Ureter (tissue), 1 donor: ENCODE measurements around the gene TNNI2. TPM values are rescaled to one million over a fixed set of nuclear protein-coding genes. Genes with fewer than 3 reads are reported as not detected.
A peak's percentile ranks its signal among the peaks of the same experiment; 100 is the strongest.
"Not testable (repeated sequence)": the region's sequence is repeated elsewhere in the genome, so short reads cannot be mapped to it uniquely, and the experiment has no call there.

Experiments
- DNase-seq: peaks from one replicate; pipeline ENCODE4 v3.0.0-alpha.2; 2020; ENCODE audit warnings: low spot score
- total RNA-seq: library from RNA; stranded (reverse); gene quantifications from one replicate; pipeline ENCODE4 v1.2.4, GENCODE V29; 2023
- donor health status: DM: yes; HTN: yes; CAD: no.

TNNI2 gene
- total RNA-seq, 1 donor from 2014 or later: 45.0 TPM

DNA sequence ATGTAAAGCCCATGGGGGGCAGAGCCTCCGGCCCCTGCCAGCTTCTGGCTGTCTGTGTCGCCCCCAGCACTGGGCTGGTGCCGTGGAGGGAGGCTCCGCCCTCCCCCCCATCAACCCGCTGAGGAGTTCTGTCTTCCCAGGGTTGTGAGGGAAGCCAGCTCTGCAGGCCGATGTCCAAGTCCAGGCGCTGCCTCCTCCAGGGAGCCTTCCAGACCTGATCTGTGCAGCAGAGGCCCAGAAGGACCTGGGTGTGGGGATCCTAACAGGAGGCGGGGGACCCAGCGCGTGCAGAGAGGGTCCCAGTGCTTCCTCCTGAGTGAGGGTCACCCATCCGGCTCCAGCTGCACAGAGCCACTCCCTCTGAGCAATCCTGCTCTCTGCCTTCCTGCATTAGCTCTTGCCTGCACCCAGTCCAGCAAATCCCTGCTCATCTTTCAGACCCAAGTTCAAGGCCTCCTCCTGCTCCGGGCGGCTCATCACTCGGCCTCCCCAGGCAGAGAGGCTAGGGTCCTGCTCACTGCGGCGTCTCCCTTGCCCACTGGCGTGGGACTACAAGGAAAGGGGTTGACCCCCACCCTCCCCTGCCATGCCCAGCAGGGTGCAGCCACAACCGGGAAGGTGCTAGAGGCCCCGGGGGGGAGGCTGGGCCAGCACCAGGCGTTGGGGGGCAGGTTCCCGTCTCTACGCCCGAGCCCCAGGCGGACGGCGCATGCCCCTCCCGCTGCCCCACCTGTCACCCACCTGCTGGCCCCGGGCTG is 36.5 kb downstream of the TNNI2 start:
- no peak for DNase-seq

DNA sequence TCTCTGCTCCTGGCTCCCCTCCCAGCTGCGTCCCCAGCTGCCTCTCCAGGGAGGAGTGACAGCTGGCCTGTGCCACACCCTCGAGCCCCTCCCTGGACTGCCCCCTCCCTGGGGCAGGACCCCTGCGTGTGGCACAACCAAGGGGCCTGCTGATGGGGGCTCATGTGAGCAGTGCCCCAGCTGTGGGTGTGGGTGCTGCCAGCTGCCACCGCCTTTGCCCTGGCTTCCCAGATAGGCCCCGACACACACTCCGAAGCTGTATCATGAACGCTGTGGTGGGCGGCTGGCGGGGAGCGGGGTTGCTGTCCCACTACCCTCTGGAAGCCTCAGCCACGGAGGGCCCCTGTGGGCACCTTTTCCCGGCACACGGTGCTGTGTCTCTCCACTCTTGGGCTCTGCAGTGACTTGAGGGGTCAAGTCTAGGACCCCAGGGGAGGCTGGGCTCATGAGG is 37.1 kb downstream of the TNNI2 start:
- not testable (repeated sequence) for DNase-seq

DNA sequence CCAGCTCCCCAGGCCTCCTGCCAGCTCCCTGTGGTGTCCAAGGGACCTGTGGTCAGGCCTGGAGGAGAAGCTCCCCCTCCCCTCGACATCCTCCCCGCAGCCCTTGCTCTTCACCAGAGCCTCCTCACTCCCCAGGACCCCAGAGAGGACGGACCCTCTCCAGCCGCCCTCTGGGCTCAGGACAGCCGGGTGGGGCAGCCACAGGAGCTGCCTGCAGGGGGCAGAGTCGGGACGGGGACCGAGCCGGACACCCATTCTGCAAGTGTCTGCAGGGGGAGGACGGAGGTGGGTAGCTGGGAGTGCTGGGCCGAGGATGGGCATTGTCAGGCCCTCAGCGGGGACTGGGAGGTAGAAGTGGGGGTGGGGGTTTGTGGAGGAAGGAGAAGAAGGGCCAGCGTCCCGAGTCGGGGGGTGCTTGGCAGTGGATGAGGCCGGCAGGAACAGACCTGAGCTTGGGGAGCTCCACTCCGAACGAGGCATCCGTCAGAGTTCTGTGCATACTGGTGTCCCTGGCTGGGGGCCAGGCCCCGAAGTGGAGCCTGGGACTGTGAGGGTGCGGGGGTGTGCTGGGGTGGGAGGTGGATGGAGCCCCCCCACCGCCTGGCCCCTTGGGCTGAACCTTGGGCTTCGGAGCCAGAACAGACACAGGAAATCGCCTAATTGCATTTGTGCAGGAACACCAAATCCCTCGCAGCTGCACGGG is 37.7 kb downstream of the TNNI2 start:
- no peak for DNase-seq

DNA sequence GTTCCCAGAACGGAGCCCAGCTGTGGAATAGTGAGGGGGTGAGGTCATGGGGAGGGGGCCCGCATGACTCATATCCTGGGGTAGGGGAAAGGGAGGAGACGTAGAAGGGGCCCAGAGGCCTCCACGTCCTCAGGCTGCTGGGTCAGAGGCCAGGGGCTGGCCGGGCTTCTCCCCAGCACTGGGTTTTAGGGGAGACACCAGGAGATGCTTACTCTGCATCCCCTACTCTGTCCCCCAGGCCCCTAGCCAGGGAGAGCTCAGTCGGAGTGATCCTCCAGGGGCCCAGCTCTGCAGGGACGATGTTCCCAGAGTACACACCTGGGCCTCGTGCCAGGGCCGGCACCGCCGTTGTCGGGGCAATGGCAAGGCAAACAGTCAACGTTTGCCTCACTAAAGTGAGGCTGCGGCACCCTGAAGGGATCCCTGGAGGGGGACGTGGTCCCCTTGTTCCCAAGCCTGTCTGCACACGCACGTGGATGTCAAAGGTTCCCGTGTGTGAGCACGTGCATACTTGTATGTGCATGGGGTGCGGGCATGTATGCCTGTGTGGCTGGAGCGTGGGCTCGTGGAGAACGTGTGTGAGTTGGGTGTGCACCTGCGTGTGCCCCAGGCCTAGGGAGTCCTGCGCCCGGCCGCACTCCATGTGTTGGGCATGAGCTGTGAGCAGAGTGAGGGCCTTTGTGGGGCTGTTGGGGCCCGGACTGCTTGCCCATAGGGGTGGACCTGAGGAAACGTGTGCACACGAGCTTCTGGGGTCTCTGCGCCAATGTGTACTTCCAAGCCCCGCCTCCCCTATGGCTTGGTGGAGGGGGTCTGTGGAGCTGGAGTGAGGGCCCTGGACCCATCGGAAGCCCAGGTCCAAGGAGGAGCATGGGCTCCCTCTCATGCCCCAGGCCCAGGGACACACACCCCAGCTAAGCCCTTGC is 38.7 kb downstream of the TNNI2 start:
- no peak for DNase-seq

DNA sequence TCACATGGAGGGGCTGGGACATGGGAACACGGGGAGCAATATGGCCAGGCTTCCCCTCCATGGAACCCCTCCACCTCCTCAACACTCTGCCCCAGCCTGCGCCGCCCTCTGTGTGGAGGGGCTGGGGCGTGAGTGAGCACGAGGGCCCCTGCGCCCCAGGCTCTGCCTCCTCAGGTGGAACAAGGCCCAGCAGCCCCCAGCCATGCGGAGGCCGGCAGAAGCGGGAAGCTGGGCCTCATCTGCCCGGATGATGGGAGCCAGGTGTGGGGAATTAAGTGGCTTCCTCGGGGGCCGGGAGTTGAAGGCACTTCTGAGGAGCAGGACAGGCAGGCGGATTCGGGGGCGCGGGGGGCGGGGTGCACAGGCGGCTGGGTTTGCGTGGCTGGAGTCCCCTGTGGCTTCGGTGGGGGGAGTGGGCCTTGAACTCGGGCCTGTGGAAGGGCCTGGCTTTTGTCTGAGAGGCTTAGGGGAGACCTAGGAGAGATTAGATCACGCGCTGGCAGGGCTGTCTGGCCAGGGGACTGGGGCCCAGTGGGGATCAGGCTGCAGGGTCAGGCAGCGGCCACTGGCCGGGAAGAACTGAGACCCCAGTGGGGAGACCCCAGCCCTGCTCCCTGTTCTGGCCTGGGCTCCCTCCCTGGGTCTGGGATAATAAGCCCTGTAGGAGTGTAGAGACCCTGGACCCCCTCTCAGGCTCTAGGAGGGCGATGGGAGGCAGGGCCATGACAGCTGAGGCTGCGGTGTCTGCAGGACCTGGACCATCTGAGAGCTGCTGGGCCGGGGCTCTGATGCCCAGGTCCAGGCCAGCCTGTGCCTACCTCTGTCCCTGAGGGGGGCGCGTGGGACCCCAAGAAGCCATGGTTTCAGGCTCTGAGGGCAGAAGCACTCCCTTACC is 39.6 kb downstream of the TNNI2 start:
- DNase-seq: no peak

DNA sequence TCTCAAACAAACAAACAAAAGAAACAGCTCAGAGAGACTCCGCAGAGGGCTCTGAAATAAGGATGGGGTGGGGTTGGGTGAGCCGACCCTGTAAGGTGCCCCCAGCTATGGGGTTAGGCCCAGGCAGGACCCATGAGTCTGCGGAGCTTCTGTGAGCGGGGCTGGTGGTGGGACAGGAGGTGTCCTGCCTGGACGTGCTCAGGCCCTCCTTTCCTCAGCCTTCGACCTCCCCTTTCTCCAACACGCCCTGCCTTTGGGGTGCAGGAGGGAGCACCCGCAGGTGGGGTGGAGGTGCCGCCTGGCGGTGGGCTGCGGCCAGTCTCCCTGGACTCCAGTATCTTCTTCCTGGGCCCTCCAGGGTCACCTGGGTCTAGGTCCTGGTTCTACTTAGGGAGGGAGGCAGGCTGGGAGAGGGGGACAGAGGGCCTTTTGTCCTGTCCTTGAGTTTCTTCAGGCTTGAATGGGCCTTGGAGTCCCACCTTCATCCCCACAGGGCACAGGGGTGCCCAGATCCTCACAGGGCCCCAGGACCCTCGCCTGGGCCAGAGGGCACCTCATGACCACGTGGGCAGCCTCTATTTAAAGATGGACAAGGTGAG is 40.7 kb downstream of the TNNI2 start:
- DNase-seq: no peak

DNA sequence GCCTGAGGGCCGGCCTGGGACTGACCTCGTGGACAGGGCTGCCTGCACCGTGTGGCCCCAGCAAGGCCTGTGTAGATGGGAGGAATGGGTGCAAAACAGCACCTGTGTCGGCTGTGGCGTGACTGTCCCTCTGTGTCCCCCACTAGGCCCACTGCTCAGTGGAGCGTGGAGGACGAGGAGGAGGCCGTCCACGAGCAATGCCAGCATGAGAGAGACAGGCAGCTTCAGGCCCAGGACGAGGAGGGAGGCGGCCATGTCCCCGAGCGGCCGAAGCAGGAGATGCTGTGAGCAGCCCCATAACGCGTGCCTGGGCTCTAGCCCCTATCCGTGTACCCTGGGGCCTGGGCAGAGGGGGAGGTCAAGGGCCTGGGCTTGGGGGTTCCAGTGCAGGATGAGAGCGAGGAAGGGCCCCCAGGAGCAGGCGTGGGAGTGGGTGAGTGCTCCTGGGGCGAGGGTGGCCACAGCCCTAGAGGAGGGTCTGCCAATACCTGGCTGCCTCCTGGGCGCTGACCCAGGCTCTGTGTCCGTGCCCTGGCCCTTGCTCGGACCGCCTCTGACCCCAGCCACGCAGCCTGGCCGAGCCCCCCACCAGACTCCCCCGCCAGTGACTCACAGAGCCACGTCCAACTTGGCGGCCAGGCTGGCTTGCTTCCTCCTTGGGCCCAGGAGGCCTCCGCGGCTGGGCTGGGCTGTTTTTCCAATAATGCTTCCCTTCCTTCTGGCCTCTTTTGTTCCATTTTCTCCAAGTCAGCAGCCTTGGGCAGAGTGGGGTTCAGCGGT is 41.4 kb downstream of the TNNI2 start:
- peak; percentile 76 for DNase-seq

DNA sequence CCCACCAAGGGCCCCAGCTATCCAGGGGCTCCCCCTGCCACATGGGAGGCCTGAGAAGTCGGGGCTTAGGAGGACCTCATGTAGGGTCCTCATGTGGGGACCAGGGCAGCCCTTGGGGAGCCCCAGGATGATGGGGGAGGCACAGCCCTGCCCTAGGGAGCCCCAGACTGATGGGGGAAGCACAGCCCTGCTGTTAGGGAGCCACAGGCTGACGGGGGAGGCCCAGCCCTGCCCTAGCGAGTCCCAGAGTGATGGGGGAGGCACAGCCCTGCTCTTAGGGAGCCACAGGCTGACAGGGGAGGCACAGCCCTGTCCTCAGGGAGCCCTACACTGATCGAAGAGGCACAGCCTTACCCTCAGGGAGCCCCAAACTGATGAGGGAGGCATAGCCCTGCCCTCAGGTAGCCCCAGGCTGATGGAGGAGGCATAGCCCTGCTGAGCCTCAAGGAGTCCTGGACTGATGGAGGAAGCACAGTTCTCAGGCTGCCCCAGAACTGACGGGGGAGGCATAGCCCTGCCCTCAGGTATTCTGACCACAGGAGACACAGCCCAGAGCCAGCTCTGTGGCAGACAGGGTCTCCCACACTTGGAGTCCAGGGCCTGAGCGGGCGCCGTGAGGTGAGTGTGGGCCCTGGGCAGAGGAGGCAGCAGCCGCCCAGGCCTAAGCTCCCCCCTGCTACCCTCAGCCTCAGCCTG is 42.1 kb downstream of the TNNI2 start:
- DNase-seq: no peak

DNA sequence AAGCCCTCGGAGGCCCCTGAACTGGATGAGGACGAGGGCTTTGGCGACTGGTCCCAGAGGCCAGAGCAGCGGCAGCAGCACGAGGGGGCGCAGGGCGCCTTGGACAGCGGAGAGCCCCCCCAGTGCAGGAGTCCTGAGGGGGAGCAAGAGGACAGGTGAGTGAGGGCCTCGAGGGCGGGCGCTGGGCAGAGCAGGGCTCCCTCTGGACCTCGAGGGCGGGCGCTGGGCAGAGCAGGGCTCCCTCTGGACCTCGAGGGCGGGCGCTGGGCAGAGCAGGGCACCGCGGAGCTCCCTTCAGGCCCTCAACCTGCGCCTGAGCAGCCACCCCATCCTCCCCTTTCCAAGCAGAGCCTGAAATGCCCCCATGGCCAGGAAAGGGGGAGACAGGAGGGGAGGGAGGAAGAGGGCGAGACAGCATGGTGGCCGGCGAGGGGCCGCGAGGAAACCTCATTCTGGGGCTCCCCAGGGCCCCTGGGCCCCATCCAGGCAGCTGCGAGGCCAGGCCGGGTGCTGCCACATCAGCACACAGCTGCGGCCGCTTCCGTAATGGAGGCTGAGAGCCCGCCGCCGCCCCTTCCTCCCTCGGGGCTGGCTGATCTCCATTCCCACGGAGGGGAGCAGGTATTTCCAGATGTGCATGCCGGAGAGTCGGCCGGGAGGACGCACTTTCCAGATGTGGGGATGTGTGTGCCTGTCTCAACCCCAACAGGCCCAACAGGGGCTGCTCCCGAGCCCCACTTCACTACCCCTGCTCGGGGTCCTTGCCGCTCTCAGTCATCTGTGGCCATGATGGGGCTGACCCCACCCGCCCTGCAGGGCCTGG is 42.9 kb downstream of the TNNI2 start:
- peak; percentile 43 for DNase-seq

DNA sequence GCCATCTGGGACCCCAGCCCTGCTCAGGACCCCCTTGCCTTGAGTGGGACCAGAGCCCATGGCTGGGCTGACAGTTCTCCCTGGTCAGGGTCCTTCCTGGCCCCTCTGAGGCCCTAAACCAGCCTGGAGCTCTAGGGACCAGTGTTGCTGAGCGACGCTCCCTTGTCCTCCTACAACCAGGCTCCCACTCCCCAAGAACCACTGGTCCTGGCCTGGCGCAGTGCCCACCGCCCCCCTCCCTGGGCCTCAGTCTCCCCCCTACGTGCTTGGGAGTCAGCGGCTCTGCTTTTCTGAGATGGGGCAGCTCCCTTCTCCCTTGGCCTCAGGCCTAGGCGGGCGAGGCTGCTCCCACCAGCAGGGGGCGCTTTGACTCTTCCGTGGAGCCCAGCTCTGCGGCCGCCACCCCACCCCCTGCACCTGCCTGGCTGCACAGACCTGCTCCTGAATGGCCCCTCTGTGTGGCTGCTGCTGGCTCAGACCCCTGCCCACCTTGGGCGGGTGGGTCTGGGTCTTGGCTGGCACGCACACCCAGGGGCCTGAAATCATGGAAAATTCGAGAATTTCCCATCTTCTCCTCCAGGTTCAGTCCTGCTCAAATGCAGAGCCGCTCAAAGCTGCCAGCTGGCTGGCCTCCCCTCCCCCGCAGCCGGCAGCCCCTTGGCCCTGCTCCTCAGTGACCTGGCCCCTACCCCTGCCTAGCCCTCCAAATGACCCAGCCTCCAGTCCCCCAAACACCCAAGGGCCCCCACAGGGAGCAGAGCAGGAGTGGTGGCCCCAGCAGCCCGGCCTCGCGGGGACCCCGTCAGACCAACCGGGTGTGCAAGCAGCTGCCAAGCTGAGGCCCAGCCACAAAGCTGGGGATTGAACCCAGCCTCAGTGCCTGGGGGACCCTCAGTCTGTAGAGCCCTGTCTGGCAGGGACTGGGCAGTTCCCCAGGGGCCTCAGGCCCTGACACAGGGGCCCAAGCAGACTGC is 43.8 kb downstream of the TNNI2 start:
- DNase-seq: peak; percentile 87

DNA sequence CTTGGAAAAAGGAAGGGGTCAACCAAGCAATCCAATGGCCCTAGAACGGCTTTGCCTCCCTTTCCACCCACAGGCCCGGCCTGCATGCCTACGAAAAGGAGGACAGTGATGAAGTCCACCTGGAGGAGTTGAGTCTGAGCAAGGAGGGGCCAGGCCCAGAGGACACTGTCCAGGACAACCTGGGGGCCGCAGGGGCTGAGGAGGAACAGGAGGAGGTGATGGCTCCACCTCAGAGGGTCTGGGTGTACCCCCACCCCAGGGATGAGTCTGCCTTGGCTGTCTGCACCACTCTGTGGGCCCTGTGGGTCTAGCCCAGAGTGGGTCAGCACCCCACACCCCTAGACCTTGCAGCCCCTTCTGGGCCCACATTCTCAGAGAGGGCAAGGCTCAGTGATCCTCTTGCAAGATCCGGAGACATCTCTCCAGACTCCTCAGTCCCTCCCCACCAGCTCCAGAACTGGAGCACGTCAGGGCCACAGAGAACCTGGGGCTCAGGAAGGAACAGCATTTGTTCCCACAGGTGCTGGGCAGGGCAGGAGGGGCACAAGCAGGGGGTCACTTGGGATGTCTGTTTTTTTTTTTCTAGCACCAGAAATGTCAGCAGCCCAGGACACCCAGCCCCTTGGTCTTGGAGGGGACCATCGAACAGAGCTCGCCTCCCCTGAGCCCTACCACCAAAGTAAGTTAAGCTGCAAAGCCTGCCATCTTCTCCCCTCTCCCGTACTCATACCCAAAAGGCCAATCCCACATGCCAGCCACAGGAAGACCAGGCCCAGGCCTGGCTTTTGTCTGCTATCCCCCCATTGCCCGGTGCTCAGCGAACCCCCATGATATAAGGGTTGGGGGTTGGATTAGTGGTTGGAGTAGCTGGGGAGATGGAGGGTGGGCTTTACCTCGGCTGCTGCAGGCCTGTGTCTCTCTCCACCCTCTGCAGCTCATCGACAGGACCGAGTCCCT is 44.8 kb downstream of the TNNI2 start:
- no peak for DNase-seq

DNA sequence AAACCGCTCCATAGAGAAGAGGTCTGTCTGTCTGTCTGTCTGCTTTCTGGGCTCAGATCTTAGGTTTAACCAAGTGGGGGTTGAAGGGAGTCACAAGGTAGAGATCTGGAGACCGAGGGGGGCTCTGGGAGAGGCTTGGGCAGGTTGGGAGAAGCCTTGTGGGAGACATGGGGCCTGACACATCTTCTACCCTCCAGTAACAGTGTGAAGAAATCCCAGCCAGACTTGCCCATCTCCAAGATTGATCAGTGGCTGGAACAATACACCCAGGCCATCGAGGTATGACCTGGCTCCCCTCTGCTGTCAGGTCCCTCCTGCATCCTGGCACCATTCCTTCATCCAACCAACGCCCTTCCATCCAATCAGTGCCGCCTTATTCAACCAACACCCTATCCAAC is 45.5 kb downstream of the TNNI2 start:
- DNase-seq: no peak

DNA sequence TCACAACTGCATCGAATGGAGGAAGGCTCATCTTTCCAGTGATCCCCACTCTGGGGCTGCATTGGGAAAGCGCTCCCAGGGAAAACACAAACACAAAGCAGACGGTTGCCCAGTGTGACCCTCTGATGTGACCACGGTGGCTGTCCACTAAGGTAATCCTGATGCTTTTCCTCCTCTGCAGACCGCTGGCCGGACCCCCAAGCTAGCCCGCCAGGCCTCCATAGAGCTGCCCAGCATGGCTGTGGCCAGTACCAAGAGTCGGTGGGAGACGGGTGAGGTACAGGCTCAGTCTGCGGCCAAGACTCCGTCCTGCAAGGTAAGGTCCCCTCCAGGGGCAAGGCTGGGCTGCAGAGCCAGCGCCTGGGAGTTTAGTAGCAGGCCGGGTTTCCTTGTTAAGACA is 47.8 kb downstream of the TNNI2 start:
- not testable (repeated sequence) for DNase-seq

DNA sequence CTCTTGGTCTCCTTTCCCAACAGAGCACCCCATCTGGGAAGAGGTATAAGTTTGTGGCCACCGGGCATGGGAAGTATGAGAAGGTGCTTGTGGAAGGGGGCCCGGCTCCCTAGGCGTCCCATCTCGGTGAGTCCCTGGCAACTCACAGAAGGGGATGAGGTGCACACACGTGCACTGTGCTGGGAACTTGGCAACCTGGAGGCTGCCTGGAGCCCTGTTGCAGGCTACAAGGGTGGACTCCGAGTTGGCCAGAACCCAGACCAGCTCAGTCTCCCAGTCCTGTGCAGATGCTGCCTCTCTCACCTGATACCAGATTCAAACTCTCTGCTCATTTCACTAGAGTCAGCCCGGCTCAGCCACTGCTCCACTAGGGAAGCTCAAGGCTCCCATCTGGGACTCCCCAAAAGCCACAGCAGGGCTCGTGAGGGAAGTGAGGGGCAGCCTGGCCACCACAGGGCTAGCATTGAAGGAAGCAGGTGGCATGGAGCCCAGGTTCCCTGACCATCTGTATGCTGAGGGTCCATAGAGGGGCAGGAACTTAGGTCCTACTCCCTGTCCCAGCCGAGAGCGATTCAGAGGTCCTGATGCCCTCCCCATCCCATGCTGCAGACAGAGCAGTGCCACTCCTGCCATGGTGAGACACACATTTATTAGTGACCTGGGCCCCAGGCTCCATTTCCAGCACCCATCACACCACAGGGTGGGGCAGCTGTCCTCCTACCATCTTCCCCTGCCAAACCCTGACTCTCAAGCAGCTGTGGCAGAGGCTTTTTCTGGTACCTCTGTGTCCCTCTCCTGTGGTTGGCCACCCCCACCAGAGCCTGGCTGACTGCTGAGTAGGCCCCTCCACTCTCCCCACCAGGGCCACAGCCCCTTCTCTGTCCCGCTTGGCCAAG is 48.9 kb downstream of the TNNI2 start:
- no peak for DNase-seq

DNA sequence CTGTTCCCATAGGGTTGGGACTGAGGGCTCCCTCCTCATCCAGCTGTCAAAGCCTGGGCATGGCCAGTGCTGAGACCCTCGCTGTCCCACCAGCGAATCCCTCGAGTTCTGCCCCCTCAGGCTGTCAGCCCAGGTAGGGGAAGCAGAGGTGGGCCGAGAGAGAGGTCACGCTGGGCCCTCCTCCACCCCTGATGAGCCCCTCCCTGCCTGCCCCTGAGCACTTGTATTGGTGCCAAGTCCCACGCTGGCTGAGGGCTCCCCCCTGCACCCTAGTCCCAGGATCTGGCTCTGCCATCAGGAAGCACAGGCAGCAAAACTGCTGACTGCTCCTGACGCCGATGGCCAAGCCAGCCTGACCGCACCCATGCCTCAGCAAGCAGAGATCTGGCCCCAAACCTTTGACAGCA is 49.6 kb downstream of the TNNI2 start:
- peak; percentile 56 for DNase-seq
